Stimulated activated CD4-positive, alpha-beta T cell treated with anti-CD3 and anti-CD28 coated beads, Interleukin-12 subunit alpha, Interleukin-12 subunit beta, amount 100 ng/mL, for 24 hours (primary cell): ENCODE results near the gene SKIDA1.

Experiments
- DNase-seq, 2 experiments: peaks; one replicate each; pipeline ENCODE4 v3.0.0-alpha.2; 2020; ENCODE audit warnings: low read depth in 2 of 2

SKIDA1 gene

DNA sequence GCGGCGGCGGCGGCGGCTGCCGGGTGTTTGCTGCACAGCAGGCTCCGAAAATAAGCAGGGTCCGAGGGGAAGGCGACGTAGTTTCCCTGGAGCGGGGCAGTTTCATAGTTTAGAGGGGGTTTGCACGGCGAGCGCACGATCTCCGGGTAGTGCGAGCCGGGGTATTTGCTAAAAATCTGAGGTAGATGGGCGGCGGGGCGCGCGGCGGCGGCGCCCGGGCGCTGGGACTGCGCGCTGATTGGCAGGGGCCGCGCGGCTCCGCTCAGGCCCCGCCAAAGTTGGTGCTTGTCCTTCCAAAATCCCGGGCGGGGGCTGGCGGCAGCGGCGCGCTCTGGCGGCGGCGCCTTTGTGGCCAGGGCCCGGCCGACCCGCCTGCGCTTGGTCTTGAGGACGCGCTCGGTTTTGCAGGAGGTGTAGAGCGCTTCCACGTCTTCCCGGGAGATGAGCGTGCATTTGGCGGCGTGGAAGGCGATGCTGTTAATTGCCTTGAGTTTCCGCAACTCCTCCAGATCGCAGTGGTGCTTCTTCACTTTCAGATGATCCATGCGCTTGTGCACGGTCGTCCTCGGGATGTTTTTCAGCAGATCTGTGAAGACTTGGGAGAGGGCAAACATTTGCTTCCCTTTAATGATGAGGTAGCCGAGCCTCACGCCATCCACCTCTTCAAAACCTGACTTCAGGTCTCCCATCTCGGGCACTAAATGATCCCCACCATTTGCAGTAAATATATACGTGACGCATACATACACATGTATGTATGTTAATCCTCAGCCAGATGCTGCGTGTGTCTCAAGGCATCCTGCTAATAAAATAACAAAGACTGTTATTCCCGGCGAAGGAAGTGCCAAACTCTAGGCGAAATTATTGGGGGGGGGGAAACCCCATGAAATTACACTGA lies 8.1 kb downstream of the SKIDA1 start:
- DNase-seq = peak in 1 of 2 experiments; percentile 23

DNA sequence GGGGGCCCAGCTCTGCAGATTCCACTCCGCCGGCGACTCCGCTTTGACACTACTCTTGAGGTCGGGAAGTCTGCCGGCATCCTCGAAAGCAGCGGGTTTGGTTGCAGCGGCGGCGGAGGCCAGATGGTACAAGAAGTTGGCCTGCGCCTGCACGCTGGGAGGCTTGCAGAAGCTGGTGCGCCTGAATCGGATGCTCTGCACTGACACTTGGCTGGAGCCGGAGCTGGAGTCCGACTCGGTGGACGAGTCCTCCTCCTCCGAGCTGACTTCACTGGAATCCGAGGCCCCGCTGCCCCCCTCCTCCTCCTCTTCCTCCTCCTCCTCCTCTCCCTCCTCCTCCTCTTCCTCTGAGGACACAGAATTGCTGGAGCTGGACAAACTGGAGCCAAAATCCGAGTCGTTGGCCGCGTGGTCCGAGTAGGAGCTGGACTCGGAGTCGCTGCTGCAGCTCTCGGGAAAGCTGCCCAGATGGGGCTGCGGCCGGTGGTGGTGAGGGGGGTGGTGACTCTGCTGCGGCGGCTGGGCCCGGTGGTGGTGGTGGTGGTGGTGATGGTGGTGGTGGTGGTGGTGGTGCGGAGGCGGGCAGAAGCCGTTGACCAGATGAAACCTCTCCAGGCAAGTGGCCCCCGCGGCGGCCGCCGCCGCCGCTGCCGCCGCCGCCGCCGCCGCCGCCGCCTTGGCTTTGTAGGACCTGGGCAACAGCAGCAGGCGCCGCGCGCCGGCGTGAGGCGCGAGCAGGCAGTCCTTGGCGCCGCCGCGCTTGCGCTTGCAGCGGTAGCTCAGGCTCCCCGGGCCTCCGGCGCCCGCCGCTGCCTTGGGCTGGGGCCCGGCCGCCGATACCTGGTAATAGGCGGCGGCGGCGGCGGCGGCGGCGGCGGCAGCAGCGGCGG lies 9.0 kb downstream of the SKIDA1 start:
- DNase-seq = peak in 1 of 2 experiments; percentile 38

DNA sequence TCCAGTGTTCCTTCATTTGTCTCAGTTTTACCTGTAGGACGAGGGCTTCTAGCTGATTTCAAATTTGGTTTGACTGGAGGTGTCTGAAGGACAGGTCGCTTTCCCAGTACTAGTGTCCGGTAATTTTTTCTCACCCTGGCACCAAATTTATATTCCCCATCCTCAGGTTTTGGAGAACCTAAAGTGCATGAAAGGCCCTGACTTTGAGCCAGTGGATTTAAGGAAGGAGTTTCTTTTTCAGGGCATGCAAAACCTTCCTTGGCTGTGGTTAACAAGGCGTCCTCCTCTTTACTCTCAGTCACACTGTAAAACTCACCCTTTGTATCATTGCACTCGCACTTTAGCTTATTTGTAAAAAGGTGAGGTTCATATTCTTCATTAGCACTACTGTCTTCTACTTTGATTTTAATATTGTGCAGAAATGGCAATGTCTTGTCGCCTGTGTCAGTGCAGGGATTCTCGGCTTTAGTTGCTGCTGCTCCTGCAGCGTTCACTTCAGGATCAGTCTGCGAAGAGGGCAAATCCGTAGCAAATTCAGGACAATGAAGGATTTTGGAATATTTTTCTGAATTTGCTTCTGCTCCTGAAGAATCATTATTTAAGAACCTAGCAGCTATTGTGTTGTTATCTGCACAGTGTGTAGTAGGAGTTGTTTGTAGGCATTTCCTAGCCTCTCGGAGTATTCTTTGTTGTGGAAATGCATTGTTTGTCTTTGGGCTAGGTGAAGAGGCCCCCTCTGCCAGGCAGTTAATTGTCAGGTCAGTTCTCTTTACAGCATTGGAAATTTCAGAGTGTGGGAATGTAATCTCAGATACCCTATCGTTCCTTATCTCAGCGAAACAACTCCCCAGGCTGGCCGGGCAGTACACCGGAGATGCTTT lies 9.9 kb downstream of the SKIDA1 start:
- DNase-seq = no peak

DNA sequence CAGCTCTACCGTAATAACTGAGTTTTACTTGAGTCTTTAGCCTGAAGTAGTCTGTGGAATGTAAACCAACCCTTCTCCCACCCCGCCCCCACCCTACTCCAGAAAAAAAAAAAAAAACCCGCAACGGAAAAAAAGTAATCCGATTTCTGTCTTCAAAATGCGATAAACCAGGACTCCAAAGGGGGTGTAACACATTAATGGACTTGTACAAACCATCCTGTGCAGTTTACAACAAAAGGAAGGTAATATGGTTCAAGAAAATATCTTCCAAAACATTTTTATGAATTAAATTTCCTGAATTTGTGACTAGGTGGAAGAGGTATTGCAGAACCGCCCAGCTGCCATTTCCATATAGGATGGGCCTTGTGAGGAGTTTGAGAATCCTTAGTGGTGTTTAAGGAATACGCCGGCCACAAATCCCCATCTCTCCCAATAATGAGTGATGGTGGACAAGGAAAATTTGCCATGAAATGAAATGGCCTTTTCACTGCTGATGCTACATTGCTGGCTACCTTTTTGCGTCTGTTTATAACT lies 10.6 kb downstream of the SKIDA1 start:
- no peak for DNase-seq

DNA sequence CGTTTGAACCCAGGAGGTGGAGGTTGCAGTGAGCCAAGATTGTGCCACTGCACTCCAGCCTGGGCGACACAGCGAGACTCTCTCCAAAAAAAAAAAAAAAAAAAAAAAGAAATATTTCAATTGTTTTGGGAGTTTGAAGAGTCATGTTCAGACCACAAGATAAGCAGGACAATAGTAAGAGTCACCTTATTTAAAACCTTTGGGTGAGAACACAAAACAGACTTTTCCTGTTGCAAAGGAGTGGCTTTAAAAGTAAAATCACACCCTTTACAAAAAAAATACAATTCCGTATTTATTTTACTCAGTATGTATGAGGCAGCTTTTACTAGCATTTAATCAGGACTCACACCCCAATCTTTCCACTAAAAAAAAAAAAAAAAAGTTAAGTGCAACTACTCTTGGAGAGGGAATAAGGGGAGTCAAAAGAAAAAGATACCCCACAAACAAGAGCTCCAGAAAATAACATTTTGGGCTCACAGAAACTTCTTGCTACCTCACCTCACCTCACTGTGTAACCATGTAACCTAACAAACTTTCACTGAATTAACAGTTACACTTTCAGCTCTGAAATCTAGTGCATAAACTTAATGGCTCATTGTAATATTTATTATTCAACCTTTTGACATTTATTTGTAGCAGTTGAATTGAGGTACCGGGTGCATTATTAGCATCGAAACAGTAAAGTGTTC lies 11.2 kb downstream of the SKIDA1 start:
- no peak for DNase-seq

DNA sequence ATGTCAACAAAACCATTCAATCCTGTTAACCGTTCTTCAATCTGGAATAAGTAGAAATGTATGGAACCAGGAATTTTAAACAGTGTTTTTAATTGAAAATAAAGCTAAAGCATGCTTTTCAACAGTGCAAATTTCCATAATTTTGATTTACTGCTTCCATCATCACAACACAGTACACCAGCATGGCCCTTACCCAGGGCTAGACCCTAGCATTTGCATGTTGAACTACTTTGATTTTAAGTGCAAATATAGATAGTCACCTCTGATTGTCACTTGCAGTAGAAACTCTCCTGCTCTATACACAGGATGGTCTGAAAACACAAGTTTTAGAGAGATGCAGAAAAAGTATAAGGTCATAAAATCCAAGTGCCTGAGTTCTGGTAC lies 12.1 kb downstream of the SKIDA1 start:
- DNase-seq = no peak

DNA sequence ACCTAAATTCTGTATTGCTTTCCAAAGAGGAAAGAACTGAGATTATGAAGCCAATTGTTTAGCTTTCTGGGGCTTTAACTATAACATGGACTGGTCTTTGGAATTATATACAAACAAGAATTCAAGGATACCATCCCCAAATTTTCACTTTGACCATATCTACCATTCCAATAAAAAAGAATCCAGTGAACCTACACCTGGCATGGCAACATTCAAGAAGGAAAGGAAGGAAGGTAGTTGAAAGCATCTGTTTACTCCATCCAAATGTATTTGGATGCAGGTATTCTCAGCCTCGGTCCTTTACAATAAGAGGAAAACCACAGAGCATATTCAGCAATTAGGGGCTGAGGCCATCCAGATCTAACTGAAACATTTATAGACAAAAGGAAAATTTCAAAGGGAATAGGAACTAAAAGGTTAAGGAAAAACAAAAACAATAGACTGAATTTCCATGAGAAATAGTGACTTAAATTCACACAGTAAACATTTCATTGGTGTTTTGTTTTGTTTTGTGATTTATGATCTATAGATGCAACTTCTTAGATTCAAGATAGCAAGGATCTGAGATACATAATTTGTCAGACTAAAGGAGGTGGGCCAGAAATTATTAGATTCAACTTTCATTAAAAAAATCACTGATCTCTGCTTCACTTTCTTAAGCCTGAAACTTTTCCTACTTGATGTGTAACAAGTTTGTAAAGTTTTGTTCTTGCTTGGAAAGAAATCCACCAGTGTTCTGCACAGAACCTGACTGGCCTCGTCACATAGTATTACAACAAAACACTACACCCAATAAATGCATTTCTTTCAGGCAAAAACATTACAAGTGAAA lies 12.7 kb downstream of the SKIDA1 start:
- DNase-seq = no peak

DNA sequence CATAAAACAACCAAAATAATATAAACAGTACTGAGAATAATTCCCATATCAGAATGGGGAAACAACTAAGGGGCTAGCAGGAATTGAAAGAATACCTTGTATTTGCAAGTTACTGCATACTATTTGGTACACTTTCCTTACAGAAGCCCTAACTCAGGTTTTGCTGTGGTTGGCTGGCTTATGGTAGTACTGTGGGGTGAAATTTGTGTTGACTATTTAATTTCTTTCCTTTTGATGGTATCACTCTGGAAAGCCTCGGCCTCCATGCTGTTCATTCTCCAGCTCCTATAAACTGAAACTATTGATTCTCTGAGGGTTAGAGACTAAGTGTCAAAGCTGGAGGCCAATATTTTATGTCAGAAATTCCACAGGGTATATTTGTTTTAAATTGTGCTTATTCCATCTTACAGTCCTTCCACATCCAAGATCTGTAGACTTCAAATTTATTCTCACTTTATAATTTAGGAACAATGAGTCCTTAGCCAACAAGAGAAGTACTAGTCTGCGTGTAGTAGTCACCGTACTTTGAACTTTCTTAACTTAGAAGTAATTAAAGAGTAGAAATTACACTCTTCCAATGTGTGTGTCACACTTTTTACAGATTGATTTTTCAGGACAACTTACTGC lies 13.4 kb downstream of the SKIDA1 start:
- no peak for DNase-seq

DNA sequence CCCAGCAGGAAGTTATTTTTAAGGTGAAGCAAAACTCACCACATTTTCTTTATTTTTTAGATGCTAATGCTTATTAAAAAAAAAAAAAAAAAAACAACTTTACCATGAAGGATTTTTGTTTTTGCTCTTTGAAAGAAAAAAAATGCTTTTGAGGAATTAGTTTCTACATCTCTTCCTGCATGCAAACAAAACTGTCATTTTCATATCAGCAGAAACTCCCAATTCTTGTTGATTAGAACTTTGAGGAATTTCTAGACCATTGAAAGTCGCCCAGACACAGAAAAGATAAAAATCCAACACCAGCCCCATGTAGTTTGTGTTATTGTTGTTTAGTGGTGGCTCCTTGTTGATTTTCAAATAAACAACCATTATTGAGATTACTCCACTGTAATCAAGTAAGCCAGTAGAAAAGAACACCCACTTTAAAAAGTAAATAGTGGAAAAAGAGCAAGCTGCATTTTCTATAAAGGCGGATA lies 14.3 kb downstream of the SKIDA1 start:
- no peak for DNase-seq

DNA sequence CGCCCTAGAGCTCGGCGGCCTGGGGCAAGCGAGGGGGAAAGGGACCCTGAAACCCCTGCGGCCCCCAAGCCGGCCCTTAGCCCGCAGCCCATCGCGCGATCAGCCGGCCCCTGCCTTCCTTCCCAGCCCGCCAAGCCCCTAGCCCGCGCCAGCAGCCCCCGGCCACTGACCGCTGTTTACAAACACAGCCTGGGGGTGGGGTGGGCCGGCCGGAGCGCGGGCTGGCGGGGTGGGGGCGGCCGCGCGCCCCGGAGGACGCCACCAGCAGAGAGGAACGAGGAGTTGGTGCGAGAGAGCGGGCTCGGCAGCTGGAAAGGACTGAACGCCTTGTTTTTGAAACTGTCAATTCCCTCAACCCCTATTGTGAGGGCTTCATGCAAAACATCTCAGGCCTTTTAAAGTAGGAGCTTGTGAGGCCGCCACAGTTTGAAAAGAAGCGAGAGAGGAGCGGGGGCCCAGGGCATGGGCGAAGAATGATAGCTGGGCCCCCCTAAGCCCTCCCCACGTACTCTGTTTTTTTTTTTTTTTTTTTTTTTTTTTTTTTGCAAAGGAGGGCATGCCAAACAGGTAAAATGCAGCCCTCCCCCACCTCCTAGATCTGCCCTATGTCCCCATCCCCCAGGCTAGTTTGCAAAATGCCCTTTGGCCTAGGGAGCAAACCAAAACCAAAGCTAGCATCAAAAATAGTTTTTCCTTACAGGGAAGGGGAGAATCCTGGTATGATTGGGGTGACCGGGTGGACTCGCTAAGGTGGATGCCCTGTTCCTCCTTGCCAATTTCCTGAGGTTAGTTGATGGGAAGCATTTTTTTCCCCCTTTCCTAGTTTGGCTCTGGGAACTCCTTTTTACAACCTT lies 15.0 kb downstream of the SKIDA1 start:
- DNase-seq = no peak

DNA sequence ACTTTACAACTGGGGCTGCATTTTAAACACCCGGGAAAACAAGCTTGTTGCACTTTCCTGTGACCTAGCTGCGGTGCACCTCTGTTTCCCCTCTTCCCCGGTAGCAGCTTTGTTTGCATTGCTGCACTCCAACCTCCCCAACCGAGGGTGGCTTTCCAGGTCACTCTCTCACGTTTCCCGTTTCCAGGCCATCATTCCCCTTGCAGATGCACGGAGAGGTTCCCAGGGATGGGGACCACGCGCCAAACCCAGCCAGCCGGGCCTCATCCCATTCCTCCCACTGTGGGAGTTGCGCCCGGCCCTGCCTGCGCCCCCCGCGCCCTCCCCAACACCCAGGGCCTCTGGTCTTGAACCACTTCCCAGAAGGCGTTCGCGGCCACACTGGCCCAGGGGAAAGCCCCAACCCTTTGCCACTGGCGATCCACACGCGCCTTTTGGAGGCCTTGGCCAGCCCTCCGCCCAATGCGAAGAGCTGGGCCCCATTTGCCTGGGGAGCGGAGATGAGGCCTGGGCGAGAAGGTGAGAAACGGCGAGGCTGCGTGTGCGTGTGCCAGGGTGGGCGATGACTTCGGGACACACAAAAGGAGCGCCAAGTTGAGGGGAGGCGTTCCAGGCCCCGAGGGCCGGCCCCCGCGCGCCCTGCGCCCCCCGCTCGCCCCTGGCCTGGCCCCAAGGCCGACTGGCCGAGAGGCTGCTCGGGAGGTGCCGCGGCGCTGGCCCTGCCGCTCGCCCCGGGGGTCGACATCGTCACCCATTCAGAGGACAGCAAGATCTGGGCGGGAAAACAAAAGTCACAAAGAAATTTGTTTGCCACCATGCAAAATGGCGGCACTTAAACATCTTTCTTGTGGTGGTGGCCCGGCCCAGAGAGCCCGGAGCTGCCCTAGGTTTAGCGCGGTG lies 15.9 kb downstream of the SKIDA1 start:
- no peak for DNase-seq

DNA sequence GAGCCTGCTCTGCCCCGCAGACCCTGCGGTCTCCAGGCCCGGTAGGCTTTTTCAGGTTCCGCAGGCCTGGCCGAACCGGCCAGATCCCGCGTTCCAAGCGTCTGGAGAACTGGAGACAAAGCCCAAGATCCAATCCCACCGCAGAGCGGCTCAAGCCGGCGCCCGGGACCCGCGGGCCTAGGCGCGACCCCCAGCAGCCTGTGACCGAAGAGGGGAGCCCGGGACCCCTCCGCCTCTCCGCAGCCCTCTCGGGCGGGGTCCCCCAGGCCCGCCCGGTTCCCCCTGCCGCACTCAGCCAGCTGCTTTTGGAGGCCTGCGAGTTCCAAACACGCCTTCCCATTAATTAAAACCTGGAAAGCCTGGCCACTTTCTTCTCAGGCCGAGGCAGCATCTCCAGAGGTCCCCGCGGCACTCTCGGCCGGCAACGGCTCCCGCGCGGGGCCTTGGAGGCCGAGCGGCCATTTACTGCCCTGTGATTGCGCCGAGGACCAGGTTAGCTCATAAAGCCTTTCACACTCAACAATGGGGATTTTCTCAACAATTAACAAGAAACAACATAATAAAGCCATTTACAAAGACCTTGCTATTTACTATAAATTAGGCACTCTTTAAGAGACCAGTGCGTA lies 16.7 kb downstream of the SKIDA1 start:
- no peak for DNase-seq

DNA sequence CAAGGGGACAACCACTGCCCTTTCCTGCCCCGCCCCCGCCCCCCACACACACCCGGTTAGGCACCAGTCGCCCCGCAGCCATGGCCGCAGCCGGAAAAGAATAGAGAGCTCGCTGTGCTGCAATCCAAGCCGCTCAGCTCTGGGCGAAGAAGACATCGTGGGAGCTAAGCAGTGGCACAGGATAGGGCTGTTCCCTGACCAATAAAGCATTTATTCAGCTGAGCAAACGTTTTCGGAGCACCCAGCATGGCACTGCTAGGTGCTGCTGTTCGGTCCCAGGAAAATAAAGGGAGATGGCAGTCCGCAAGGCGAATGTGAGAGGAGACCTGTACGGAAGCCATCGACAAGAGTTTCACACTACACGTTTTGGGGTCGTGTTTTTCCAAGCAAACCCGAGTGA lies 18.3 kb downstream of the SKIDA1 start:
- no peak for DNase-seq

DNA sequence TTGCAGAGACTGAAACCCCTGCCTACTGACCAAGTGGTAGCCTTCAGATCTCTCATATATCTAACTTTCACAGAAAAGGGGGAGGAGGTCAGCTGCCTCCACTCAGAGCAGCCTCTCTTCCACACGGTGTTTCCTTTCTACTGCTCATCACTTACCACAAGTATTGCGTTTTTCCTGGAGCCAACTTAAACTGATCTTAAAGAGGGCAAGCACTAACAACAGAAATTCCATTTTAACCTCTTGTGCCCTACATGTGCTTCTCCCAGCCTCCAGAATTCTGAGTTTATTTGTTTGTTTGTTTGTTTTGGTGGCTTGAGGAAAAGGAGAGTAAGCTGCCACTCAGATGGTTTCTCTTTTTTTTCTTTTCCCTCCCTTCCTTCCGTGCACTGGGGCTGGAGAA lies 19.1 kb downstream of the SKIDA1 start:
- no peak for DNase-seq

DNA sequence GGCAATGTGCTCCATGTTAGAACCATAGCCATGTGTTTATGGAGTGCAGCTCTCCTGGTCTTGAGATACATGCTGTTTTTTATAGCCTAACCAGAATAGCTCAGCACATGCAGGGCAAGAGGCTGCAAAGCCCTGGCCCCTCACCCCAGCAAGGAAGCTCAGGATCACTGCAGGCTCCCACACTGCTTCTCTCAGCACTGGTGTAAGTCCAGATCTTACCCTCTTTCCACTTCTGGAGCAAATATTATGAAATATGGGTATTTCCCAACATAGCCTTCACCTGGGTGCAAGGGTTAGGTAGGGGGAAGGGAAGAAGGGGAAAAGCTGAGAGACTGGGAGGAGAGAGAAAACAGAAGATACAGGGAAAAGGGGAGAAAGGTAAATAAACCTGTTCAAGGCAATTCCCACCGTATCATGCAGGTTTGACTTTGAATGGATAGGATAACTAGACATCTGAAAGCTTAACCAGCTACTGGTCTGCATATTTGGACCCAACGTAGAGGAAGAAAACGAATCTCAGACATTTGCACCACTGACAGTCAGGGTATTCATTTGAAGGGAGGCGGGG lies 19.7 kb downstream of the SKIDA1 start:
- DNase-seq = no peak

DNA sequence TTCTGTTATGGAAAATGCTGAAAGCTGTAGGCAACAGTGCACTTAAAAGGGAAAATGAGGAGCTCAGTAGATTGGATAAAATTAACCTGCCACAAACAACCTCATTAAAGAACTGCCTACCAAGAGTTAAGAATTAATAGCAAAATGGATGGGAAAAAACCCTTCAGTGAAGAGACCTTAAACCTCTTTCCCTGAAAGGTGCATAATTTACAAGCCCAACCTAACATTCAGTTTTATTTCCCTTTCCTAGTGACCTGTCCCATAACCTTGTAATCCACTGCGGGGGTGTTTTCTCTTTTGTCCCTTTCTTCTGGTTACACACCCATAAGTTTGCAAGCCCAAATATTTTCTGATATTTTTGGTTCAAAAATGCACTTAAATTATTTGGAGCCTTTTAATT lies 21.9 kb downstream of the SKIDA1 start:
- DNase-seq = no peak

DNA sequence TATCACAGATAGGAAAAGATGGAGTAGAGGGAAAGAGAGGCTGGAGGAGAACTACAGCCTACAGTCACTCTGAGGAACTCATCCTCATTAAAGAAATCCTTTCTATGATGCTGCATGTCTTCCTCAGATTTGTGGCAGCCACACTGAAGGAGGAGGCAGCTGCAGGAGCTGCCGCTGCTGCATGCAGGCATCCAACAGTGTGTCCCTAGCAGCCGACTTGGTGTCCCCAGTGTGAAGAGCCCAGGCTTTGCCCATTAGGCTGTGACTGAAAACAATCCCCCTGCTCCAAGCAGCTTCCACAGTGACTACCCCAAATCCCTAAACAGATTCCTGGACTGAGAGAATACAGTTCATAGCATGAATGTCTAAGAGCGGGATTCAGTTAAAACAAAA lies 23.1 kb downstream of the SKIDA1 start:
- no peak for DNase-seq
